ENCODE measurements around the gene KNOP1. TPM values are rescaled to one million over a fixed set of nuclear protein-coding genes. Genes with fewer than 3 reads are reported as not detected.

The KNOP1 gene
- total and polyA plus RNA-seq, 2 of the 13 experiments (the other 11 are each of a cell fraction or from before 2014, with no cell fraction given) = 21.2 to 57.5 TPM

- TF ChIP-seq ZSCAN5A (CRISPR knock-in tag; IDR thresholded peaks at IDR 0.05; ENCODE audit: borderline replicate concordance) = peak; percentile 78; the same call in 1 of the 2 replicates
- TF ChIP-seq ZBTB20 (CRISPR knock-in tag; IDR thresholded peaks at IDR 0.05; ENCODE audit: borderline replicate concordance, low read depth) = no peak; the same call in none of the 2 replicates
- 0 out of 2 replicates have a peak, but pooled peaks have one; percentile 53 for TF ChIP-seq ZNF468 (CRISPR knock-in tag; IDR thresholded peaks at IDR 0.05)
- TF ChIP-seq ZNF460 (CRISPR knock-in tag; IDR thresholded peaks at IDR 0.05; ENCODE audit: borderline replicate concordance) = no peak
- peak; percentile 92 for TF ChIP-seq U2AF1 (optimal IDR thresholded peaks at IDR 0.05; ENCODE audit: low read depth, low read length)
- peak; percentile 88; the same call in 1 of the 2 replicates for TF ChIP-seq ZNF329 (CRISPR knock-in tag; IDR thresholded peaks at IDR 0.05; ENCODE audit: low read depth)
- peak; percentile 86 for TF ChIP-seq RFXAP (CRISPR knock-in tag; IDR thresholded peaks at IDR 0.05; ENCODE audit: borderline replicate concordance)
- TF ChIP-seq ZNF367 (CRISPR knock-in tag; IDR thresholded peaks at IDR 0.05; ENCODE audit: borderline replicate concordance) = no peak
- peak; percentile 89; the same call in 1 of the 2 replicates for TF ChIP-seq ZFP90 (CRISPR knock-in tag; IDR thresholded peaks at IDR 0.05; ENCODE audit: borderline replicate concordance)
- peak; percentile 98; the same call in 1 of the 2 replicates for TF ChIP-seq PAWR (CRISPR knock-in tag; IDR thresholded peaks at IDR 0.05; ENCODE audit: borderline replicate concordance)
- TF ChIP-seq ZC3H13 (CRISPR knock-in tag; IDR thresholded peaks at IDR 0.05) = peak; percentile 43; the same call in 1 of the 2 replicates
- TF ChIP-seq ZC3H4 (CRISPR knock-in tag; IDR thresholded peaks at IDR 0.05; ENCODE audit: borderline replicate concordance) = peak; percentile 51; the same call in 1 of the 2 replicates
- TF ChIP-seq, protein P1, sequence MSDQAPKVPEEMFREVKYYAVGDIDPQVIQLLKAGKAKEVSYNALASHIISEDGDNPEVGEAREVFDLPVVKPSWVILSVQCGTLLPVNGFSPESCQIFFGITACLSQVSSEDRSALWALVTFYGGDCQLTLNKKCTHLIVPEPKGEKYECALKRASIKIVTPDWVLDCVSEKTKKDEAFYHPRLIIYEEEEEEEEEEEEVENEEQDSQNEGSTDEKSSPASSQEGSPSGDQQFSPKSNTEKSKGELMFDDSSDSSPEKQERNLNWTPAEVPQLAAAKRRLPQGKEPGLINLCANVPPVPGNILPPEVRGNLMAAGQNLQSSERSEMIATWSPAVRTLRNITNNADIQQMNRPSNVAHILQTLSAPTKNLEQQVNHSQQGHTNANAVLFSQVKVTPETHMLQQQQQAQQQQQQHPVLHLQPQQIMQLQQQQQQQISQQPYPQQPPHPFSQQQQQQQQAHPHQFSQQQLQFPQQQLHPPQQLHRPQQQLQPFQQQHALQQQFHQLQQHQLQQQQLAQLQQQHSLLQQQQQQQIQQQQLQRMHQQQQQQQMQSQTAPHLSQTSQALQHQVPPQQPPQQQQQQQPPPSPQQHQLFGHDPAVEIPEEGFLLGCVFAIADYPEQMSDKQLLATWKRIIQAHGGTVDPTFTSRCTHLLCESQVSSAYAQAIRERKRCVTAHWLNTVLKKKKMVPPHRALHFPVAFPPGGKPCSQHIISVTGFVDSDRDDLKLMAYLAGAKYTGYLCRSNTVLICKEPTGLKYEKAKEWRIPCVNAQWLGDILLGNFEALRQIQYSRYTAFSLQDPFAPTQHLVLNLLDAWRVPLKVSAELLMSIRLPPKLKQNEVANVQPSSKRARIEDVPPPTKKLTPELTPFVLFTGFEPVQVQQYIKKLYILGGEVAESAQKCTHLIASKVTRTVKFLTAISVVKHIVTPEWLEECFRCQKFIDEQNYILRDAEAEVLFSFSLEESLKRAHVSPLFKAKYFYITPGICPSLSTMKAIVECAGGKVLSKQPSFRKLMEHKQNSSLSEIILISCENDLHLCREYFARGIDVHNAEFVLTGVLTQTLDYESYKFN (CRISPR knock-in tag; conservative IDR thresholded peaks at IDR 0.05) = peak; percentile 79
- TF ChIP-seq JARID2 (CRISPR knock-in tag; IDR thresholded peaks at IDR 0.05; ENCODE audit: insufficient replicate concordance) = no peak
- peak; percentile 99 for TF ChIP-seq THAP9 (CRISPR knock-in tag; IDR thresholded peaks at IDR 0.05; ENCODE audit: borderline replicate concordance)
- TF ChIP-seq HES4 (CRISPR knock-in tag; IDR thresholded peaks at IDR 0.05; ENCODE audit: borderline replicate concordance) = no peak; the same call in none of the 2 replicates
- no peak; the same call in 1 of the 2 replicates for TF ChIP-seq GFI1 (CRISPR knock-in tag; IDR thresholded peaks at IDR 0.05; ENCODE audit: borderline replicate concordance)
- TF ChIP-seq ATF1 (CRISPR knock-in tag; IDR thresholded peaks at IDR 0.05) = no peak
Measured at GRCh38 chr16:19717741-19718623, at the start of gene KNOP1, which contains the start of gene IQCK (continued).

Data from HepG2 (cell line).